ENCODE data around the gene SLC17A9.

Gene SLC17A9

GRCh38 chr20:62957136-62958117 lies 4.9 kb downstream of the SLC17A9 start:
- no peak for DNase-seq

GRCh38 chr20:62958388-62959100 lies 6.0 kb downstream of the SLC17A9 start:
- DNase-seq: no peak

- no peak for DNase-seq
Observed at GRCh38 chr20:62959101-62959971, 6.8 kb downstream of the SLC17A9 start.

GRCh38 chr20:62959998-62960436 lies 7.5 kb downstream of the SLC17A9 start:
- DNase-seq: no peak

- DNase-seq: peak; percentile 88 to 94
Observed at GRCh38 chr20:62960446-62961309, 8.2 kb downstream of the SLC17A9 start.

- DNase-seq: peak; percentile 75 to 76
Observed at GRCh38 chr20:62961310-62961783, 8.8 kb downstream of the SLC17A9 start.

GRCh38 chr20:62961799-62962198 lies 9.3 kb downstream of the SLC17A9 start:
- no peak for DNase-seq

- no peak for DNase-seq
Observed at GRCh38 chr20:62962221-62962879, 9.8 kb downstream of the SLC17A9 start.

- no peak for DNase-seq
Observed at GRCh38 chr20:62962891-62963613, 10.5 kb downstream of the SLC17A9 start.

GRCh38 chr20:62963614-62964397 lies 11.3 kb downstream of the SLC17A9 start:
- DNase-seq: no peak

GRCh38 chr20:62964700-62965099 lies 12.2 kb downstream of the SLC17A9 start:
- no peak for DNase-seq

GRCh38 chr20:62965363-62965771 lies 12.9 kb downstream of the SLC17A9 start:
- DNase-seq: no peak

- DNase-seq: no peak
Observed at GRCh38 chr20:62966212-62967148, 14.0 kb downstream of the SLC17A9 start.

GRCh38 chr20:62967149-62967501 lies 14.6 kb downstream of the SLC17A9 start:
- DNase-seq: no peak

- no peak for DNase-seq
Observed at GRCh38 chr20:62967628-62968351, 15.3 kb downstream of the SLC17A9 start.

GRCh38 chr20:62968378-62969178 lies 16.1 kb downstream of the SLC17A9 start:
- no peak for DNase-seq

All from NCI-H524 (cell line).